ENCODE results near the gene HSPA14. TPM values are rescaled to one million over a fixed set of nuclear protein-coding genes. Genes with fewer than 3 reads are reported as not detected.
A peak's percentile ranks its signal among the peaks of the same experiment; 100 is the strongest.

The HSPA14 gene
- total and polyA plus RNA-seq, 2 of the 8 experiments (the other 6 are each of a cell fraction or from before 2014, with no cell fraction given) = 20.5 to 36.4 TPM

DNA sequence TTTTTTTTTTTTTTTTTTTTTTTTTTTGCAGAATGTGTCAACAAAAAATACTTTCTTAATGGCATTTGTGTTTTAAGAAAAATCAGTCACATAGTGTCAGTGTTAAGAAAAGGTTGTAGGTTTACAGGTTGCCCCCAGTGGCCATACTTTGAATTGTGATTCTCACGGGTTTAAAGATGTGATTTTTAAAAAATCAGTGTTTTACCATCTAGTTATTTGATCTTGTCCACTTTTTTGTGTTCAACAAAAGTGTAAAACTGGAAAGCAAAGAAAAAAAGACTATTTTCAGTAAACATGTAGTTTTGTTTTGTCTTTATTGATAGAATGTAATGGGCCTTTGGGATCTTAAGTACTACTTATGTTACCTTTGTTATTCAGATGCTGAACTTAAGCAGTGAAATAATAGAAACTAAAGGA is 66.2 kb downstream of the HSPA14 start (continued):
- TF ChIP-seq CHD7 (IDR thresholded peaks at IDR 0.05; ENCODE audit: insufficient replicate concordance, low read length) (peak; percentile 64), CHD1 (IDR thresholded peaks at IDR 0.05; ENCODE audit: low read depth, low read length) (no peak)
- TF ChIP-seq, protein P1, sequence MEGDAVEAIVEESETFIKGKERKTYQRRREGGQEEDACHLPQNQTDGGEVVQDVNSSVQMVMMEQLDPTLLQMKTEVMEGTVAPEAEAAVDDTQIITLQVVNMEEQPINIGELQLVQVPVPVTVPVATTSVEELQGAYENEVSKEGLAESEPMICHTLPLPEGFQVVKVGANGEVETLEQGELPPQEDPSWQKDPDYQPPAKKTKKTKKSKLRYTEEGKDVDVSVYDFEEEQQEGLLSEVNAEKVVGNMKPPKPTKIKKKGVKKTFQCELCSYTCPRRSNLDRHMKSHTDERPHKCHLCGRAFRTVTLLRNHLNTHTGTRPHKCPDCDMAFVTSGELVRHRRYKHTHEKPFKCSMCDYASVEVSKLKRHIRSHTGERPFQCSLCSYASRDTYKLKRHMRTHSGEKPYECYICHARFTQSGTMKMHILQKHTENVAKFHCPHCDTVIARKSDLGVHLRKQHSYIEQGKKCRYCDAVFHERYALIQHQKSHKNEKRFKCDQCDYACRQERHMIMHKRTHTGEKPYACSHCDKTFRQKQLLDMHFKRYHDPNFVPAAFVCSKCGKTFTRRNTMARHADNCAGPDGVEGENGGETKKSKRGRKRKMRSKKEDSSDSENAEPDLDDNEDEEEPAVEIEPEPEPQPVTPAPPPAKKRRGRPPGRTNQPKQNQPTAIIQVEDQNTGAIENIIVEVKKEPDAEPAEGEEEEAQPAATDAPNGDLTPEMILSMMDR (IDR thresholded peaks at IDR 0.05; ENCODE audit: control extremely low read depth in 1 of 3, insufficient read depth in 1 of 3, low read depth in 1 of 3, low read length in 3 of 3) = peak in 1 of 3 experiments; percentile 49; a peak in 1 of 4 replicates

Data from H1 (cell line).